GM12873 (cell line): ENCODE measurements around the gene EXT2.
A peak's percentile ranks its signal among the peaks of the same experiment; 100 is the strongest.

ENCODE experiments used
- CTCF ChIP-seq: IDR thresholded peaks from 2 replicates; pipeline ENCODE4 v1.5.1; 2012; ENCODE audit warnings: low read depth, mild to moderate bottlenecking, moderate library complexity, low read length, control low read depth; ENCODE audit not compliant: insufficient read depth; ENCODE audit errors: missing control alignments

Gene EXT2

GRCh38 chr11:44116234-44116830, 20.9 kb downstream of the EXT2 start:
- no peak for TF ChIP-seq CTCF

GRCh38 chr11:44120169-44120568, 24.7 kb downstream of the EXT2 start:
- peak; percentile 31 for TF ChIP-seq CTCF

GRCh38 chr11:44125598-44125997, 30.1 kb downstream of the EXT2 start:
- TF ChIP-seq CTCF: no peak

- no peak for TF ChIP-seq CTCF
Measured at GRCh38 chr11:44126304-44126703, 30.8 kb downstream of the EXT2 start.

- TF ChIP-seq CTCF: no peak
Measured at GRCh38 chr11:44127130-44127529, 31.7 kb downstream of the EXT2 start.

GRCh38 chr11:44128729-44129128, 33.3 kb downstream of the EXT2 start:
- no peak for TF ChIP-seq CTCF

GRCh38 chr11:44130751-44131150, 35.3 kb downstream of the EXT2 start:
- no peak for TF ChIP-seq CTCF
